Right ventricle myocardium inferior (tissue), 1 donor: ENCODE data around the gene AHDC1. TPM values are rescaled to one million over a fixed set of nuclear protein-coding genes. Genes with fewer than 3 reads are reported as not detected.
"Not testable (repeated sequence)": the region's sequence is repeated elsewhere in the genome, so short reads cannot be mapped to it uniquely, and the experiment has no call there.

Source experiments
- ATAC-seq: fragments of 200-7000 bp; cut with Tn5 transposase; one replicate; pipeline ENCODE4 v1.9.1; 2020; ENCODE audit warnings: mild to moderate bottlenecking, moderate library complexity
- DNase-seq: peaks from one replicate; pipeline ENCODE4 v3.0.0; 2021; ENCODE audit errors: missing footprints
- intact Hi-C: fragments of 100-400 bp; cut with DNase I; formaldehyde crosslinking; loops from one replicate; pipeline ENCODE4 v1.11.0; 2022
- total RNA-seq: library from RNA; stranded (reverse); fragmentation: NEBNext Ultra II Directional; extraction: Animal tissue kit (Norgen Biotek cat#: 25700); gene quantifications from one replicate; pipeline ENCODE4 v1.2.1, GENCODE V29; 2021
- donor health status: DM: no; HTN: yes; CAD: no; lungs with severe emphysema.

AHDC1 gene
- total RNA-seq, 1 donor from 2014 or later: 51.2 TPM

DNA sequence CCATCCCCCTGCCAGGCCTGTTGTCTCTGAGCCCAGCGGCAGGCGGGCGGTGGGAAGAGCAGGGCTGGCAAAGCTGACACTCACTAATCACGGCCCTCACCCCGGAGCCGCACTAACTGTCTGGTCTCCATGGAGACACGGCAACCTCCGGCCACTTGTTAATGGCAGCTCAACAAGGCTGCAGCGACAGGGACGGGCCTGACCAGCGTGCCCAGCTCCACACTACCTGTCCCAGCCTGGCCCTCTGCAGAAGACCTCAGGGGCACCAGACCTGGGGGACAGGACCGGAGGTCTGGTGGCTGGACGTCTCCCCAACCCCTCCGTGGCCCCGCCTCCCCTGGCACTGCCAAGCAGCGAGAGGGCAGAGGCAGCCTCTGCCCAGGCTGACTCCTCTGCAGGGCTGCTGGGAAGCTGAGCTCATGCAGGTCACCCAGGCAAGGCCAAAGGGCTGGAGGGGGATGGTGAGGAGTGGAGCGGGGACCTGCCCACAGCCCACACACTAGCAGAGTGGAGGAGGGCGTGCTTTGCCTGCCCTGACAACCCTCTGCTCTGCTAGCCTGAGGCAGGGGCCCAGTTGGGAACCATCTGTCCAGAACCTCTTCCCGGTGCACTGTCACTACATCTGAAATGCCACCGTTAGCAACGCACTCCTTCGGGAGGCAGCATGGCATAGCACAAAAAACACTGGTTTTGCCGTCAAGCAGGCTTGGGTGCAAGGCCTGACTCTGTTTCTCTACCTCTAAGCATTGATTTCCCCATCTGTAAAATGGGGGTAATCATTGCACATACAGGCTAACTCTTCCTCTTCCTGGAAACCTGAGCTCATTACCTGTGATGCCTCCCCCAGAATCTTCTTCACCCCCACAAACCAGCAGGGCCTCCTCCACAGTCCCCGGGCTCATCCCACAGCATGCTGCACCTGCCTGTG lies 84.3 kb downstream of the AHDC1 start:
- ATAC-seq: peak; percentile 20
- no peak for DNase-seq
- intact Hi-C loops: no loop called here

- ATAC-seq (no peak), DNase-seq (no peak)
- intact Hi-C loops: no loop called here
Observed at GRCh38 chr1:27518808-27519207, 85.1 kb downstream of the AHDC1 start.

DNA sequence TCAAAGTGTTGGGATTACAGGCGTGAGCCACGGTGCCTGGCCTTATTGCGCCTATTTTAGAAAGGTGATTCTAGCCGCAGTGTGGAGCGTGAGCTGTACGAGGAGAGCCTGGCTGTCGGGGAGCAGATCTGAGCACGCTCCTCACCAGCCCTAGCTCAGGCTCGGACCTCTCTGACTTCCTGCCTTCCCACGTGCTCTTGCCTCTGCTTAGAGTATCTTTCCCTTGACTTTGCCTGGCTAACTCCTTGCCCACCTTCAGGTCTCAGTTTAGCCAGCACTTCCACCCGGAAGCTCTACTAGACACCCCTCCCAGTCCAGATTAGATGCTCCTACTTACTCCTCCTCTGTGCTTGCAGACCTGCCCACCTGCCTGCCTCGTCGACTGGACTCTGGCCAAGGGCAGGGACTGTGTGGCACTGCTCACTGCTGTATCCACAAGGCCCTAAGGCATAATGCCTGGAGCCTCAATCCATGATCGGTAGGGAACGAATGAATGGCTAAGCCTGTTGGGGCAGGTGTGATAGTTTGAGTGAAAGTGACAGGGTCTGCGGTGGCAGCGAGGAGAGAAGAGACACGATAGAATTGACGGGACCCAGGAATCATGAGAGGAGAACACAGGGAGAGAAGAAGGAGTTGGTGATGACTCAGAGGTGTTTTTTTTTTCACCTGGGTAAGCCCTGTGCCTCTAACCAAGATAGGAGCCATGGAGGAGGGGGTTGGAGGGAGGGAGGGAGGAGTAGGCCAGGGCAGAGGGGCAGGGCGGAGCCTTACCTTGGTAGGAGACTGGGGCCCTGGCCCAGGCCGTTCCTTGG lies 85.8 kb downstream of the AHDC1 start:
- intact Hi-C loops: no loop called here
- DNase-seq (peak; percentile 70), ATAC-seq (no peak)

GRCh38 chr1:27517301-27517700 lies 86.6 kb downstream of the AHDC1 start:
- no peak for ATAC-seq
- DNase-seq: no peak
- intact Hi-C loops: no loop called here

- intact Hi-C loops: no loop called here
- ATAC-seq: no peak
- DNase-seq: no peak
Observed at GRCh38 chr1:27515626-27516025, 88.3 kb downstream of the AHDC1 start.

DNA sequence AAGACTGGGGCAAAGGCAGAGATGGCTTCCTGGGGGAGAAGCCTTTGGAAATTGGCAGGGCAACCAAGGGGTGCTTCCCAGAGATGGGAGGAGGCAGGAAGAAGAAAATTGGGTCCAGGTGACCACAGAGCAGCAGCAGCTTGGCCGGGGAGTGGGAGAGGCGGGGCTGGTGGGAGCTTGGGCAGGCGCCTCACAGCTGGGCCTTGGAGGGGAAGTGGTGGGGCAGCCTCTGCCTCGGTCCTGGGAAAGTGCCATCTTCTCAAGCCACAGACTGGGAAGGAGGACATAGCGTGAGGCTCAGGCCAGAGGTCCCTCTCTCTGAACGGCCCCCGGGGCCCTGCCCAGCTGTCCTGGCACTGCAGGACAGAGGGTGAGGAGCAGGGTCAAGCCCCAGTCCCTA lies 90.0 kb downstream of the AHDC1 start:
- DNase-seq (peak; percentile 75), ATAC-seq (peak; percentile 68)
- intact Hi-C loops: no loop called here

GRCh38 chr1:27513528-27513927 lies 90.4 kb downstream of the AHDC1 start:
- DNase-seq (no peak), ATAC-seq (peak; percentile 58)
- intact Hi-C loops: no loop called here

DNA sequence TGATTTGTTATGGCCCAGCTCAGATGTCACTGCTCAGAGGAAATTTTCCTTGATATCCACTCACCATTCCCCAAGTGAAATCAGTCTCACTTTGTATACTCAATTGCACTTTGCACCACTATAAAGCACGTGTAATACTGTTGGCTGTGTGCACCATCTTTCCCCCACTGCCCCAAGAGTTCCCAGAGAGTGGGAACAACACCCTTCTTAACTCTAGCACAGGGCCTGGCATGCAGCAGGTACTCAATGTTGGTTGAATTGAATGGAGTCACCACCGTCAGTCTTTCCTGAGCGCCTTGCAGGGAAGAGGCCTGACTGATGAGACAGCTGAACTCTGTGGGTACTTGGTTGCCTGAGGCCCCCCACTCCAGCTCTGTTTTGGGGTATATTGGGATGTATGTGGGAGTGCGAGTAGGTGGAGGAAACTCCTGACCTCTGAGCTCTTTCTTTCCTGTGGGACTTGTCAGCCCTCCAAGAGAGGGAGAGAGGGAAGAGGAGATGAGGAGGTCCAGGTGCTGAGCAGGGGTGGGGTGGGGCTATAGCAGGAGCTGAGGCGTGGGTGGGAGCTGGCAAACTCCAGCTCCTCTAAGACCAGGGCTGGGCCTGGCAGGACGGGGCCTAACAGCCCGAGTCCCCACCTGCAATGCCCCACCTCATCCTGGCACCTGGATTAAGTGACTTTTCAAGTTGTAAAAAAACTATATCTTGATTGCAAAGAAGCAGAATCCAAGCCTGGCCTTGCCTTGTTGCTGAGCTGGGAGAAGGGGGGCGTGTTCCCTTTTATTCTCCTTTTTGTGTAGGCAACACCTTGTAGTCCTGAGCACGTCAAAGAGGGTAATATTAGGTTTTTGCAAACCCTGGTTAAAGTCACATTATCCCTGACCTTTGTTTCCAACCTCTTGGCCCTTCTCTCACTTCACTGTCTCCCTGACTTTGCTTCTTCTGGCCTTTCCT lies 94.5 kb downstream of the AHDC1 start:
- intact Hi-C loops: no loop called here
- DNase-seq (peak; percentile 8), ATAC-seq (no peak)

- ATAC-seq (no peak), DNase-seq (no peak)
- intact Hi-C loops: no loop called here
Observed at GRCh38 chr1:27507960-27508665, 95.8 kb downstream of the AHDC1 start.

DNA sequence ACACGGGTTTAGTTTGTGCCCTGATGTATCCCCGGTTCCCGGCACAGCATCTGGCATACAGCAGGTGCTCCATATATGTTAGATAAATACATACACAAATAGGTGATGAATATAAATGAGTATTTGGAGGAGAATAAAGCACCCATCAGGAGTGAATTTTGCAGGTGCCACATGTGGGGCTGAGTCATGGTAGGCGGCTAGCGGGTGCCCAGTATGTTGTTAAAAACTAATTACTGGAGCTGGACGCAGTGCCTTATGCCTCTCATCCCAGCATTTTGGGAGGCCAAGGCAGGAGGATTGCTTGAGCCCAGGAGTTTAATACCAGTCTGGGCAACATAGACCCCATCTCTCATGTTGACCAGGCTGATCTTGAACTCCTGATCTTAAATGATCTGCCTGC lies 97.2 kb downstream of the AHDC1 start:
- DNase-seq: no peak
- no peak for ATAC-seq
- intact Hi-C loops: no loop called here

GRCh38 chr1:27505420-27505680 lies 98.6 kb downstream of the AHDC1 start:
- DNase-seq: no peak
- intact Hi-C loops: no loop called here

DNA sequence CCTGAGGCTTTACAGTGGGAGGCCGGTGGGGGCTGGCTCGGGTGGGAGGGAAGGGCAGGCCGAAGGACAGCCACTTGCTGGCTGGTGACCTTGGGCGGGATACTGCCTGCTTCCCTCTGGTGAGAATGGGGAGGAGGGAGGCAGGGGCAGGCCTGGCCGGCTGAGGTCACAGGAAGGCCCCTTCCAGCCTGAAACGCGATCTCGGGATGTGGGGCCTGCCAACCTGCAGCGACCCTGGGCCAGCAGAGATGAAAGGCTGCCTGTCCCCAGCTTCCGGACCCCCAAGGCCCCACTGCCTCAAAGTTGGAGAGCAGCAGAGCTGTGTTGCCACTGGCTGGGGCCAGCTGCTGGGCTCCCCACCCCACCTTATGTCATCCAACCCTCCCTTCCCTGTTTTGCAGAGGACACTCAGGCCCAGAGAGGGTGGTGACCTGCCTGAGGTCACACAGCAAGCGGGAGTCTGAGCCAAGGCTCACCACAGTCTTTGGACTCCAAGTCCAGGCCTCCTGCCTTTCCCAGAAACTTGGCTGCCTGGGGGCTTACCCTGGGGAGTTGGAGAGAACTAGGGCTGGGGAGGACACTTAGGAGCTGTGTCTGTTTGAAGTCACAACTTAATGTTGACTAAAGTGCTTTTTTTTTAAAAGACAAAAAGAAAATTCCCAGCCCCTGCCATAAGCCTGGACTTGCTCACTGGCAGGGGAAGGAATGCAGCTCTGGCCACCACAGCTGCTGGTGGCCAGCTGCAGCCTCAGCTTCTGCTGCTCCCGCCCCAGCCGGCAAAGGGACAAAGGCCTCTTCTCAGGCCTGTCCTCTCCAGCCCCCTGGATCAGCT lies 99.1 kb downstream of the AHDC1 start:
- ATAC-seq (peak; percentile 92), DNase-seq (peak; percentile 92)
- intact Hi-C loops: no loop called here

More at GRCh38 chr1:27505420-27505680, 98.6 kb downstream of the AHDC1 start:
- ATAC-seq: no peak

DNA sequence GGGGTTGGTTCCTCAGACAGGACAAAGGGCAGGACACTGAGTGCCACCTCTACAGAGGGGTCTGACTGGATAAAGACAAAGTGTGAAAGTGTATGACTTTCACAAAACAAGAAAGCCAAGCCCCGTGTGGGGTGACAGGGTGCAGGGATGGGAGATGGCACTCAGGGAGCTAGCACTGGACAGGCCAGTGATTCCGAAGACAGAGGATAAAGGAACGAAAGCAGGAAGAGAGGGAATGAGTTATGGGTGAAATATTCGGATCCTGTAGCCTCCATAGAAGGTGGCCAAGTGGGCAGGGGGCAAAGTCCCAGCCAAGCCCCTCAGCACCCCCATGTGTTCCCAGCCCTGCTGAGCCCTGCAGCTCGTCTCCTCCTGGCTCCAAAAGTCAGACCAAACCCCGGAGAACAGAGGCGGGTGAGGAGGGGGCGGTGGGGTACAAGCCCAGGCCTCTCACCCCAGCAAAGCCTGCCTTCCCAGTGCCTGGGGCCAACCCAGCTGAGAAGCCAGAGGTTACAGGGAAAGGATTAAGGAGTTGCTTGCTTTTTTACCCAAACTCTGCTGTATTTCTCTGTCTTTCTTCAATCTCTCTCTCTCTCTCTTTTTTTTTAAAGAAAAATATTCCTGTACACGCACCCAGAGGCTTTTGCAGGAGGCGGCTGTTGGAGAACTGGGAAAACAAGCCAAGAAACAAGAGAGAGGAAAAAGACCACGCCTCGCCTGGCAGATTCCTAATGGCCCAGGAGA lies 99.9 kb downstream of the AHDC1 start:
- intact Hi-C loops: no loop called here
- DNase-seq (no peak), ATAC-seq (peak; percentile 3)

GRCh38 chr1:27503033-27503432 lies 100.9 kb downstream of the AHDC1 start:
- intact Hi-C loops: no loop called here
- DNase-seq (no peak), ATAC-seq (no peak)

DNA sequence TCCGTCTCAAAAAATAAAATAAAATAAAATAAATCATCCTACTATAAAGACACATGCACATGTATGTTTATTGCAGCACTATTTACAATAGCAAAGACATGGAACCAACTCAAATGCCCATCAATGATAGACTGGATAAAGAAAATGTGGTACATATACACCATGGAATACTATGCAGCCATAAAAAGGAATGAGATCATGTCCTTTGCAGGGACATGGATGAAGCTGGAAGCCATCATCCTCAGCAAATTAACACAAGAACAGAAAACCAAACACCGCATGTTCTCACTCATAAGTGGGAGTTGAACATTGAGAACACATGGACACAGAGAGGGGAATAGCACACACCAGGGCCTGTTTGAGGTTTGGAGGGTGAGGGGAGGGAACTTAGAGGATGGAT lies 102.8 kb downstream of the AHDC1 start:
- intact Hi-C loops, DNase-seq, ATAC-seq: not testable (repeated sequence)

DNA sequence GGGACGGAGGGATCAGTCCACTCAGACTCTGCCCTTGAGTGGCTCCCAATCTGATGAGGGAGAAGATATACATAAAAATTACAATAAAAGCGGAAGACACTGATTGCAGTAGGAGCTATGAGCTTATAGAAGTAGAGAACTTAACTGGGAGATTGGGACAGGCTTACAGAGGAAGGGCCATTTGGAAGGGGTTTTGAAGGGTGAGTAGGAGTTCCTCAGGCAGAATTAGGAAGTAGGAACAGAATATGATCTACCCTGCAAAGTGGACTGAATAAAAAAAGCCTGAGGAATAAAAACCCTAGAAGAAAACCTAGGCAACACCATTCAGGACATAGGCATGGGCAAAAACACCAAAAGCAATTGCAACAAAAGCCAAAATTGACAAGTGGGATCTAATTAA lies 104.8 kb downstream of the AHDC1 start:
- intact Hi-C loops: no loop called here
- DNase-seq (no peak), ATAC-seq (no peak)

- ATAC-seq (peak; percentile 40), DNase-seq (no peak)
- intact Hi-C loops: no loop called here
Observed at GRCh38 chr1:27496604-27497155, 107.3 kb downstream of the AHDC1 start.
